Heart right ventricle (tissue), 16 donors: Measurements from ENCODE around the gene ZGLP1. TPM values are rescaled to one million over a fixed set of nuclear protein-coding genes. Genes with fewer than 3 reads are reported as not detected.
A peak's percentile ranks its signal among the peaks of the same experiment; 100 is the strongest.

Experiments
- ATAC-seq, 8 donors: fragments of 200-7000 bp; cut with Tn5 transposase; one replicate each; pipeline ENCODE4 v1.9.1; 2020; ENCODE audit warnings: mild to moderate bottlenecking in 8 of 8, moderate library complexity in 8 of 8, moderate number of reproducible peaks in 1 of 8
- DNase-seq, 2 donors: peaks; one replicate each; pipeline ENCODE4 v3.0.0-alpha.2; 2020
- H3K27ac ChIP-seq, 10 donors: fragments of 200-600 bp; sonication (generic) in 2 of 10; one replicate each; pipeline versions ENCODE4 v1.5.0 to v1.8.0; 2020 to 2022; ENCODE audit warnings: mild to moderate bottlenecking in 3 of 10
- H3K27me3 ChIP-seq, 7 donors: fragments of 200-600 bp; one replicate each; pipeline ENCODE4 v1.8.0; 2021 to 2022; ENCODE audit warnings: mild to moderate bottlenecking in 2 of 7
- H3K36me3 ChIP-seq, 9 donors: fragments of 200-600 bp; sonication (generic) in 1 of 9; one replicate each; pipeline versions ENCODE4 v1.5.0 to v1.8.0; 2020 to 2022; ENCODE audit warnings: mild to moderate bottlenecking in 2 of 9
- H3K4me1 ChIP-seq, 9 donors: fragments of 200-600 bp; sonication (generic) in 1 of 9; one replicate each; pipeline versions ENCODE4 v1.5.0 to v1.8.0; 2020 to 2022; ENCODE audit warnings: mild to moderate bottlenecking in 4 of 9
- H3K4me3 ChIP-seq, 10 donors: fragments of 200-600 bp; sonication (generic) in 2 of 10; one replicate each; pipeline versions ENCODE4 v1.5.0 to v1.8.0; 2020 to 2022; ENCODE audit warnings: mild to moderate bottlenecking in 7 of 10, moderate library complexity in 2 of 10
- H3K9me3 ChIP-seq, 11 donors: fragments of 200-600 bp in 10 of 11; sonication (generic) in 2 of 11; one replicate each; pipeline versions ENCODE4 v1.5.0 to v1.8.0; 2013 to 2022; ENCODE audit warnings: mild to moderate bottlenecking in 2 of 11, control low read depth in 1 of 11, moderate library complexity in 1 of 11
- CTCF ChIP-seq, 9 donors: fragments of 200-600 bp; sonication (generic) in 2 of 9; IDR thresholded peaks; one replicate each; pipeline versions ENCODE4 v1.5.0 to v1.8.0; 2021 to 2022; ENCODE audit warnings: antibody characterized with exemption in 9 of 9, mild to moderate bottlenecking in 5 of 9, moderate library complexity in 1 of 9
- WGBS, 2 donors: extraction: QIAGEN DNeasy Blood & Tissue Kit; methylation state at CpG; one replicate each; pipeline ENCODE4 v1.1.7; 2013; ENCODE audit warnings: inconsistent platforms in 1 of 2; 5-methylcytosine and 5-hydroxymethylcytosine counted together
- intact Hi-C, 10 donors: fragments of 100-400 bp; cut with DNase I; formaldehyde crosslinking; loops; one replicate each; pipeline versions ENCODE4 v1.11.1 to v1.14.2; 2022
- polyA plus RNA-seq, 2 donors: library from polyadenylated mRNA; stranded (reverse); fragments of 200-250 nt; gene quantifications; one replicate each; pipeline ENCODE4 v1.2.3, GENCODE V29; 2013
- total RNA-seq, 10 donors: library from RNA; stranded (reverse); fragmentation: NEBNext Ultra II Directional in 3 of 10; extraction: Animal tissue kit (Norgen Biotek cat#: 25700) in 3 of 10; gene quantifications; one replicate each; pipeline versions ENCODE4 v1.2.1 to v1.2.4, GENCODE V29; 2021 to 2023
- donor health status: Arrhythmogenic right ventricular cardiomyopathy.
- donor health status: ischemic (EF 13 %, LVEDD 7.1; RV severe dilation, severe dysfunction).
- donor health status: healthy with polysubstance abuse.
- donor health status: DM: no; HTN: yes; CAD: no.
- donor health status: DM: no; HTN: no; CAD: no.
- donor health status: ischemic (EF 25% LVEDD 6.9; RV normal size, moderate dysfunction).
- donor health status: ischemic (EF 25% LVEDD 5.7; RV mildly dilated, moderate dysfunction).
- donor health status: healthy.
- donor health status: DM: yes; HTN: yes; CAD: no.
- donor health status: Ischemic cardiomyopathy.
- donor health status: ischemic (EF 35%, LVEDD 5.7; RV mildly dilated, moderate dysfunction).
- donor health status: nonischemic (EF 11% LVEDD 7.7; RV severe dilation, severe dysfunction).
- donor health status: DM: yes; HTN: yes; CAD: no.
- donor health status: PGD.
- donor health status: ischemic (EF 29% LVEDD 5.4; RV normal size, mild dysfunction).
- donor health status: nonischemic (EF 23%, LVEDD 6.1; RV moderate dilation, normal function).

The ZGLP1 gene
- total and polyA plus RNA-seq, 12 donors, result 0.34 to 8.9 (median 0.89) TPM

DNA sequence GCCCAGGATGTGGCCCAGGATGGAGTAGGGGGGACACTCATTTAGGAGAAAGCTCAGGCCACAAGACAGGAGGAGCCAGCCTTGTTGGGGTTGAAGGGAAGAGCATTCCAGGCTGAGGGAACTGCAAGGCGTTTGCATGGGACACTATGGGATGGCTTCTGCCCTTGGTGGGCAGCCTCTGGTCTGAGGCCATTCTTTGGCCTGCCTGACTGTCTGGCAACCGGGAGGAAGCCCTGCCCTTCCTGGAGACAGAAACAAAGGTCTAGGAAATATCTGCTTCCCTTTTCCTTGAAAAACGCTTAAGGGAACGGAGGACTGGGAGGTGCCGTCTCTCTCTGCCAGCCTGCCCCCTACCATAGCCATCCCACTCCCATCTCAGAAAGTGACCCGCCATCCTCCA is 41.5 kb downstream of the ZGLP1 start:
- H3K4me1 ChIP-seq, result peaks cover 7 to 57% (median 46%) of the 10 kb centered on the region in 9 donors
- WGBS, 2 donors, result 54 to 69% methylated on average over 6 of the region's 6 CpGs
- no peak for TF ChIP-seq CTCF (IDR thresholded peaks at IDR 0.05)

DNA sequence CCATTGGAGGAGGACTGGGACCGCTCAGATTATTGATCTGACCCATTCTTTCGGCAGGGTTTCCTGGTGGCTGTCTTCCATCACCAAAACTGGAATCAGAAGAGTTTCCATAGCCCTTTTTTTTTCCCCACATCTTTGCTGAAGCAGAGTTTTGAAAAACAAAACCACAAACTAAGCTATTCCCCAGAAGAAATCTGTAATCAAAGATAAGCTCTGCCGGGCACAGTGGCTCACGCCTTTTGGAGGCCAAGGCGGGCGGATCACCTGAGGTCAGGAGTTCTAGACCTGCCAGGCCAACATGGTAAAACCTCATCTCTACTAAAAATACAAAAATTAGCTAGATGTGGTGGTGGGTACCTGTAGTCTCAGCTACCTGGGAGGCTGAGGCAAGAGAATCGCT is 42.9 kb downstream of the ZGLP1 start:
- Histone ChIP-seq H3K36me3 (no peaks in the 10 kb centered on the region), H3K27ac (peak overlapping the region in 6 of 10 donors; percentile 88 to 95 (median 92)), H3K9me3 (no peaks in the 10 kb centered on the region), H3K27me3 (peaks cover 0 to 19% (median 3%) of the 10 kb centered on the region in 7 donors), H3K4me1 (peaks cover 7 to 49% (median 41%) of the 10 kb centered on the region in 9 donors), H3K4me3 (no peak overlapping the region)
- DNase-seq, result no peak
- 75 to 82% methylated on average over 7 of the region's 7 CpGs for WGBS, 2 donors
- intact Hi-C loops, result loop anchor here in 1 of 10 donors (5.0 kb wide), 1 partner anchor 66 kb away; the partner anchor contains the start of gene RAVER1
- no peak for TF ChIP-seq CTCF (IDR thresholded peaks at IDR 0.05)
- ATAC-seq, result no peak

More for the DNA sequence above, 41.5 kb downstream of the ZGLP1 start:
- Histone ChIP-seq H3K27ac (peak overlapping the region; percentile 62 to 99 (median 91)), H3K4me3 (no peak overlapping the region), H3K36me3 (peaks cover 0 to 4% (median 0%) of the 10 kb centered on the region in 9 donors), H3K27me3 (peaks cover 0 to 19% (median 3%) of the 10 kb centered on the region in 7 donors), H3K9me3 (no peaks in the 10 kb centered on the region)
- ATAC-seq (peak in 7 of 8 donors; percentile 8 to 40 (median 23)), DNase-seq (no peak)
- intact Hi-C loops, result loop anchor here in 6 of 10 donors (1.0 to 5.0 kb wide), 5 partner anchors 64 to 123 kb away; partner anchors contain the start of gene RAVER1 (in 1 of the 6)

DNA sequence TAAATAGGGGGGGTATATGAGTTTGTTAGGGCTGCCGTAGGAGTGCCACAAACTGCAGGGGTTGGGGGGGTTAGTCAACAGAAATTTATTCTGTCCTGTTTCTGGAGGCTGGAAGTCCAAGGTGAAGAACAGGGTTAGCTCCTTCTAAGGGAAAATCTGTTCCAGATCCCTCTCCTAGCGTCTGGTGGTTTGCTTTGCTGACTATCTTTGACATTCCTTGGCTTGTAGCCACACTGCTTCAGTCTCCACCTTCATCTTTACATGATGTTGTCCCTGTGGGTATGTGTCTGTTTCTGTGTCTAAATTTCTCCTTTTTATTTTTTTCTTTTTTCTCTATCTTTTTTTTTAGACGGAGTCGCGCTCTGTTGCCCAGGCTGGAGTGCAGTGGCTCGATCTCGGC is 46.8 kb downstream of the ZGLP1 start:
- WGBS, 2 donors, result 74 to 82% methylated on average over 7 of the region's 7 CpGs
- H3K9me3 ChIP-seq, result no peaks in the 10 kb centered on the region
- H3K27ac ChIP-seq, result no peak overlapping the region
- H3K4me1 ChIP-seq, result peaks cover 0 to 29% (median 8%) of the 10 kb centered on the region in 9 donors
- intact Hi-C loops, result no loop called here
- TF ChIP-seq CTCF (IDR thresholded peaks at IDR 0.05), result no peak
- H3K36me3 ChIP-seq, result peaks cover 0 to 25% (median 11%) of the 10 kb centered on the region in 9 donors
- no peak for DNase-seq
- ATAC-seq, result no peak
- H3K27me3 ChIP-seq, result no peaks in the 10 kb centered on the region
- H3K4me3 ChIP-seq, result no peak overlapping the region

DNA sequence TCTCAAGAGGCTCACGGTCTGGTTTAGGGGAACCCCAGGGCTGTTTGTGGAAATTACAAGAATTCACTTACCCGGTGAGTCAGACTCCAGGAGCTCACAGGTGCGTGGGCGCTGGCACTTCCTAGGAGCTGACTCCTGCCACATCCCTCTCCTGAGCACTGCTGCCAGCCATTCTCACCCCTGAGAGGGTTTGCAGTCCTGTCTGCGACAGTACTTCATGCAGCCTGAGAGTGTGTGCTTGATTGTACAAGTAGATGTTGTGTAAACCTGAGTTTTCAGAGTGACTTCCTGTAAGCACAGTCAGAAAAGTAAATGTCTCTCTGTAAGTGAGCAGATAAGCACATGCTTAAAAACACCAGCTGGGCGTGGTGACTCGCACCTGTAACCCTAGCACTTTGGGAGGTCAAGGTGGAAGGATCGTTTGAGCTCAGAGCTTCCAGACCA is 49.5 kb downstream of the ZGLP1 start:
- Histone ChIP-seq H3K36me3 (peaks cover 0 to 52% (median 27%) of the 10 kb centered on the region in 9 donors), H3K27me3 (no peaks in the 10 kb centered on the region), H3K9me3 (no peaks in the 10 kb centered on the region), H3K4me3 (no peak overlapping the region), H3K27ac (no peak overlapping the region), H3K4me1 (peaks cover 0 to 15% (median 4%) of the 10 kb centered on the region in 9 donors)
- intact Hi-C loops, result loop anchor here in 2 of 10 donors (2.0 kb wide), 2 partner anchors 129 to 131 kb away; no protein-coding TSS in a partner anchor
- 86 to 88% methylated on average over 8 of the region's 8 CpGs for WGBS, 2 donors
- TF ChIP-seq CTCF (IDR thresholded peaks at IDR 0.05), result no peak
- DNase-seq (no peak), ATAC-seq (no peak)
